Astrocyte (in vitro differentiated cells and primary cell): Measurements from ENCODE around the gene PNPLA3. TPM values are rescaled to one million over a fixed set of nuclear protein-coding genes. Genes with fewer than 3 reads are reported as not detected.

Source experiments
- DNase-seq: peaks from one replicate; pipeline ENCODE4 v3.0.0-alpha.2; 2010; ENCODE audit warnings: low read depth
- FAIRE-seq: peaks from 2 replicates; lab custom pipeline; 2011; peaks lifted over from hg19 to GRCh38; lab: Jason Lieb, UNC
- H2AFZ ChIP-seq: 2 replicates; pipeline ENCODE4 v1.6.0; 2012; ENCODE audit warnings: low read depth, low read length, inconsistent platforms
- H3K27ac ChIP-seq: 2 replicates; pipeline ENCODE4 v1.5.1; 2011; ENCODE audit warnings: low read depth, low read length, inconsistent platforms
- H3K27me3 ChIP-seq: 2 replicates; pipeline ENCODE4 v1.6.0; 2011; ENCODE audit warnings: low read length, inconsistent platforms; ENCODE audit not compliant: insufficient read depth
- H3K36me3 ChIP-seq: 2 replicates; pipeline ENCODE4 v1.5.1; 2011; ENCODE audit warnings: low read length, inconsistent platforms; ENCODE audit not compliant: insufficient read depth
- H3K4me1 ChIP-seq: 2 replicates; pipeline ENCODE4 v1.5.1; 2011; ENCODE audit warnings: low read length, inconsistent platforms; ENCODE audit not compliant: insufficient read depth
- H3K4me2 ChIP-seq: 2 replicates; pipeline ENCODE4 v1.6.0; 2012; ENCODE audit warnings: low read length, inconsistent platforms
- H3K4me3 ChIP-seq: 2 replicates; pipeline ENCODE4 v1.5.1; 2011; ENCODE audit warnings: low read depth, mild to moderate bottlenecking, low read length, inconsistent platforms; ENCODE audit not compliant: insufficient read depth
- H3K79me2 ChIP-seq: 2 replicates; pipeline ENCODE4 v1.6.0; 2012; ENCODE audit warnings: mild to moderate bottlenecking, low read length, inconsistent platforms; ENCODE audit not compliant: insufficient read depth
- H3K9ac ChIP-seq: 2 replicates; pipeline ENCODE4 v1.6.0; 2012; ENCODE audit warnings: mild to moderate bottlenecking, low read length, inconsistent platforms
- H3K9me3 ChIP-seq: 2 replicates; pipeline ENCODE4 v1.5.1; 2012; ENCODE audit warnings: low read depth, mild to moderate bottlenecking, low read length, inconsistent platforms; ENCODE audit not compliant: insufficient read depth
- H4K20me1 ChIP-seq: 2 replicates; pipeline ENCODE4 v1.6.0; 2012; ENCODE audit warnings: low read length, inconsistent platforms; ENCODE audit not compliant: insufficient read depth
- H3K27ac Mint-ChIP-seq: one replicate; pipeline ENCODE4 v1.8.0; 2021; ENCODE audit warnings: mild to moderate bottlenecking, mixed read lengths; ENCODE audit not compliant: unreplicated experiment
- H3K27me3 Mint-ChIP-seq: one replicate; pipeline ENCODE4 v1.8.0; 2021; ENCODE audit warnings: low read depth, mixed read lengths; ENCODE audit not compliant: unreplicated experiment
- H3K36me3 Mint-ChIP-seq: one replicate; pipeline ENCODE4 v1.8.0; 2021; ENCODE audit warnings: low read depth, mixed read lengths; ENCODE audit not compliant: unreplicated experiment
- H3K4me1 Mint-ChIP-seq: one replicate; pipeline ENCODE4 v1.8.0; 2021; ENCODE audit warnings: low read depth, mixed read lengths; ENCODE audit not compliant: unreplicated experiment
- H3K4me3 Mint-ChIP-seq: one replicate; pipeline ENCODE4 v1.8.0; 2021; ENCODE audit warnings: mild to moderate bottlenecking, moderate library complexity, mixed read lengths; ENCODE audit not compliant: unreplicated experiment
- H3K9me3 Mint-ChIP-seq: one replicate; pipeline ENCODE4 v1.8.0; 2021; ENCODE audit warnings: mild to moderate bottlenecking, mixed read lengths; ENCODE audit not compliant: unreplicated experiment
- EZH2 ChIP-seq: IDR thresholded peaks from 2 replicates; pipeline ENCODE4 v1.6.1; 2012; ENCODE audit warnings: mild to moderate bottlenecking, low read length, inconsistent platforms; ENCODE audit not compliant: insufficient read depth
- total RNA-seq: library from RNA; stranded (reverse); gene quantifications from 2 replicates; pipeline ENCODE4 v1.2.1, GENCODE V29; 2021
- TF ChIP-seq, protein P1 (sequence below): IDR thresholded peaks from 2 replicates; pipeline ENCODE4 v1.5.1; 2011; ENCODE audit warnings: low read depth, mild to moderate bottlenecking, inconsistent platforms, low read length, moderate library complexity; ENCODE audit not compliant: insufficient read depth

Gene PNPLA3
- total RNA-seq, 1 donor from 2014 or later, result 10.8 TPM

DNA sequence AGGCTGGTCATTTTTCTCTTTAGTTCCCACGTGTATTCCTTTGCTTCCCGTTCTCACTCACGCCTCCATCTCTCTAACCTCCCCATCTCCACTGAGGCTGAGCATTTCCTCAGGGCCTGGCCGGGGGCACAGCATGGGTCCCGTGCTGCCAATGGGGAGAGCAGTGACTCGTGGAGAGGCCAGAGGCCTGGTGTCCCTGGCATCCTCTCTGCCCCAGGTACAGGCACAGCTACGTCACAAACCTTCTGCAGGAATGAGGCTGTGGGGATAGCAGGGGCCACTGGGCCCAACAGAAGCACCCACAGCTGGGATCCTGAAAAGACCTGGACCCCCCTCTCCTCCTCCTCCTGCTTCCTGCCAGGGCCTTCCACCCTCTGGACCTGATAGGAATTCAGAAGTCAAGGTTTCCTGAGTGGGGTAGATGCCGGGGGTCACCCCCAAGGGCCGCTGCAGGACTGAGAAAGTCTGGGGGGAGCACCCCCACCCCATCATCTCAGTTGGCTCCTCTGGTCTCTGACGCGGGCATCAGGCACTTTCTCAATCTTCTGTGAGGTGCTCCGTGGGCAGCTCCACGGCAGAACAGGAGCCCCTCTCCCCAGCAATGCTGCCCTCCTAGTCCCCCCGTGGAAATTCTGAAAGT lies 43.6 kb upstream of the PNPLA3 start:
- H3K27ac ChIP-seq, result no peak overlapping the region
- H3K9me3 ChIP-seq, result no peaks in the 10 kb centered on the region
- Mint-ChIP-seq H3K36me3 (peaks cover 2% of the 10 kb centered on the region), H3K9me3 (peaks cover under 1% of the 10 kb centered on the region), H3K4me1 (no peaks in the 10 kb centered on the region), H3K27me3 (peaks cover 45% of the 10 kb centered on the region), H3K27ac (no peak overlapping the region), H3K4me3 (no peak overlapping the region)
- no peak overlapping the region for H3K4me3 ChIP-seq
- H3K27me3 ChIP-seq, result peaks cover 8% of the 10 kb centered on the region
- H3K9ac ChIP-seq, result no peak overlapping the region
- H3K4me1 ChIP-seq, result no peaks in the 10 kb centered on the region
- H3K36me3 ChIP-seq, result no peaks in the 10 kb centered on the region
- FAIRE-seq, result no peak
- no peak overlapping the region for H2AFZ ChIP-seq
- H3K79me2 ChIP-seq, result no peaks in the 10 kb centered on the region
- no peaks in the 10 kb centered on the region for H4K20me1 ChIP-seq
- no peak for TF ChIP-seq EZH2
- TF ChIP-seq, protein P1, sequence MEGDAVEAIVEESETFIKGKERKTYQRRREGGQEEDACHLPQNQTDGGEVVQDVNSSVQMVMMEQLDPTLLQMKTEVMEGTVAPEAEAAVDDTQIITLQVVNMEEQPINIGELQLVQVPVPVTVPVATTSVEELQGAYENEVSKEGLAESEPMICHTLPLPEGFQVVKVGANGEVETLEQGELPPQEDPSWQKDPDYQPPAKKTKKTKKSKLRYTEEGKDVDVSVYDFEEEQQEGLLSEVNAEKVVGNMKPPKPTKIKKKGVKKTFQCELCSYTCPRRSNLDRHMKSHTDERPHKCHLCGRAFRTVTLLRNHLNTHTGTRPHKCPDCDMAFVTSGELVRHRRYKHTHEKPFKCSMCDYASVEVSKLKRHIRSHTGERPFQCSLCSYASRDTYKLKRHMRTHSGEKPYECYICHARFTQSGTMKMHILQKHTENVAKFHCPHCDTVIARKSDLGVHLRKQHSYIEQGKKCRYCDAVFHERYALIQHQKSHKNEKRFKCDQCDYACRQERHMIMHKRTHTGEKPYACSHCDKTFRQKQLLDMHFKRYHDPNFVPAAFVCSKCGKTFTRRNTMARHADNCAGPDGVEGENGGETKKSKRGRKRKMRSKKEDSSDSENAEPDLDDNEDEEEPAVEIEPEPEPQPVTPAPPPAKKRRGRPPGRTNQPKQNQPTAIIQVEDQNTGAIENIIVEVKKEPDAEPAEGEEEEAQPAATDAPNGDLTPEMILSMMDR, result no peak
- H3K4me2 ChIP-seq, result no peak overlapping the region
- DNase-seq, result no peak

DNA sequence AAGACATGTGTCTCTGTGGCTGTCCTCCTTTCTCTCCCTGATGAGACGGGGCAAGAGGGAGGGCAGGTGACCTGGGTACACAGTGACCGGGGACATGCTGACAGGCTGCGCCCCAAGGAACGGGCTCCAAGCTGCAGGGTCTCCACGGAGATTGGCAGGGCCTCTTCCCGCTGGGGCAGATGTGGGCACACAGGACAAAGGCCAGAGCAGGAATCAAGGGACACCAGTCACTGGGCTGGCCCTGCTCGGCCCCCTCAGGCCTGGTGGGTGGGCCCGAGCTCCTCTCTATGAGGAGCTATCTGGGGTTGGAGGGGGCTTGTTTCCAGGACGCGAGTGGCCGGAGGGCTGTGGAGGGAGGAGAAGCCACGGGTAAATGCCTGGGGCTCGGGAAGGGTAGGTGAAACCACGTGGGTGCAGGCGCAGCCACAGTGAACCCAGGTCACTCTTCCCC lies 43.0 kb upstream of the PNPLA3 start:
- peaks cover 2% of the 10 kb centered on the region for H3K36me3 Mint-ChIP-seq
- Histone ChIP-seq H3K9me3 (no peaks in the 10 kb centered on the region), H3K4me1 (no peaks in the 10 kb centered on the region), H3K36me3 (no peaks in the 10 kb centered on the region), H4K20me1 (no peaks in the 10 kb centered on the region), H3K4me3 (no peak overlapping the region), H3K79me2 (no peaks in the 10 kb centered on the region), H2AFZ (no peak overlapping the region), H3K27me3 (peaks cover 8% of the 10 kb centered on the region), H3K4me2 (no peak overlapping the region), H3K9ac (no peak overlapping the region), H3K27ac (no peak overlapping the region)
- TF ChIP-seq, protein P1, result no peak
- no peak for TF ChIP-seq EZH2
- no peak overlapping the region for H3K4me3 Mint-ChIP-seq
- DNase-seq, result no peak
- H3K27me3 Mint-ChIP-seq, result peaks cover 43% of the 10 kb centered on the region
- no peak for FAIRE-seq
- no peaks in the 10 kb centered on the region for H3K4me1 Mint-ChIP-seq
- no peak overlapping the region for H3K27ac Mint-ChIP-seq
- H3K9me3 Mint-ChIP-seq, result no peaks in the 10 kb centered on the region
